Muscle of arm (tissue), 14 donors: Measurements from ENCODE around the gene UBE2D4. TPM values are rescaled to one million over a fixed set of nuclear protein-coding genes. Genes with fewer than 3 reads are reported as not detected.
"Not testable (repeated sequence)": the region's sequence is repeated elsewhere in the genome, so short reads cannot be mapped to it uniquely, and the experiment has no call there.

Experiments used
- DNase-seq: peaks from one replicate; pipeline ENCODE4 v3.0.0-alpha.2; 2013
- long read RNA-seq, 11 donors: transcript quantifications; one replicate each; lab custom pipeline, GENCODE V29; 2026
- polyA plus RNA-seq, 12 donors: library from polyadenylated mRNA; unstranded; fragments of 120-200 nt; gene quantifications; one replicate each; pipeline ENCODE4 v1.2.1, GENCODE V29; 2013; ENCODE audit not compliant: insufficient read length in 12 of 12

Gene UBE2D4
- 10 to 100 TPM in 11 of 12 donors, not detected in 1; 10.9 to 22.6 (median 21.0) TPM for polyA plus RNA-seq
- long read RNA-seq, donor 1, partial matches to known transcripts, result 0 of 6 reads
- long read RNA-seq, donor 1, other reads (novel, unspliced or antisense), result 0 of 6 reads
- long read RNA-seq, donor 2, transcript UBE2D4-201 (7 exons, 3,974 nt), result major isoform, 6 of 7 reads
- long read RNA-seq, donor 2, partial matches to known transcripts, result 0 of 7 reads
- long read RNA-seq, donor 2, other reads (novel, unspliced or antisense), result 0 of 7 reads
- long read RNA-seq, donor 3, result 0 reads
- long read RNA-seq, donor 4, partial matches to known transcripts, result 0 of 3 reads
- long read RNA-seq, donor 4, other reads (novel, unspliced or antisense), result 0 of 3 reads
- long read RNA-seq, donor 5, transcript UBE2D4-201 (7 exons, 3,974 nt), result major isoform, 9 of 13 reads
- long read RNA-seq, donor 5, partial matches to known transcripts, result 0 of 13 reads
- long read RNA-seq, donor 5, other reads (novel, unspliced or antisense), result 0 of 13 reads
- long read RNA-seq, donor 6, partial matches to known transcripts, result 0 of 5 reads
- long read RNA-seq, donor 6, other reads (novel, unspliced or antisense), result 0 of 5 reads
- long read RNA-seq, donor 7, transcript UBE2D4-201 (7 exons, 3,974 nt), result major isoform, 7 of 7 reads
- long read RNA-seq, donor 7, partial matches to known transcripts, result 0 of 7 reads
- long read RNA-seq, donor 7, other reads (novel, unspliced or antisense), result 0 of 7 reads
- long read RNA-seq, donor 8, transcript UBE2D4-201 (7 exons, 3,974 nt), result major isoform, 8 of 11 reads
- long read RNA-seq, donor 8, partial matches to known transcripts, result 0 of 11 reads
- long read RNA-seq, donor 8, other reads (novel, unspliced or antisense), result 0 of 11 reads
- long read RNA-seq, donor 9, partial matches to known transcripts, result 0 of 3 reads
- long read RNA-seq, donor 9, other reads (novel, unspliced or antisense), result 0 of 3 reads
- long read RNA-seq, donor 10, transcript UBE2D4-201 (7 exons, 3,974 nt), result major isoform, 7 of 12 reads
- long read RNA-seq, donor 10, partial matches to known transcripts, result 0 of 12 reads
- long read RNA-seq, donor 10, other reads (novel, unspliced or antisense), result 0 of 12 reads
- long read RNA-seq, donor 11, partial matches to known transcripts, result 0 of 6 reads
- long read RNA-seq, donor 11, other reads (novel, unspliced or antisense), result 0 of 6 reads

DNA sequence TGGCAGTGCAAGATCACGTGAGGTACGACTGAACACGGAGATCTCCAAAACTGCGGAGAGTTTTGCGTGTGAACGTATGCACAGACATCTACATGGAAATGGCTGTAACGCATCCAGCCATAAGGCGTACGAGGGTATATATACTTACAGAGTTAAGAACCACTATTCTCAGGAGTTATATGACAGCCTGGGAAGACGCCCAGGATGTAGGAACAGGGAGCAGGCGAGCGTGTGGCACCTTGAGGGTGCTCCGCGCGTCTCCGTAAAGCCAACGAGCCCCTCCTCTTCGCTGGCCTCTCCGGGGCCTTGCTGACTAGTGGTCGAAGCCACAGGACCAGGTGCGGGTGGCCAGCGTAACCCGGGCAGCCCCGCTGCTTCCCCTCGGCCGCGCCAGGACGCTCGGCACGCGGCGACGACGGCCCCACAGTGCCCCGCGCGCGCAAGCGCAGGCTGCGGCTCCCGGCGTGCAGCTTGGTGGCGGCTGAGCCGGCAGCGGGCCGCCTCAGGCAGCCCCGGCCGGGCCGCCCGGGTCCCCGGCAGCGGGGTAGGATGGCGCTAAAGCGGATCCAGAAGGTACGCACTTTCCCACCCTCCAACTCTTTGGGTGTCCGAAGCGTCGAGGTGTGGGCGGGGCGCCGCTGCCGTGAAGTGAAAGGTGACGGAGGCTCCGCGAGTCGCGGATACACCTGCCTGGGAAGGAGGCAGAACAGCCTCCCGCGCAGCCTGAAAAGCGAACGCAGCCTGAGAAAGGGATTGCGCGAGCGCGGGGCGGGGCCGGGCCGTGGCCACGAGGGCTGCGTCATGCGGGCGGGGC is at the start of gene UBE2D4:
TSS of gene UBE2D4 (plus strand) at position 453 of the 814 bp plus-strand sequence. CDS start at position 550, 97 bp downstream.
- peak; percentile 69 for DNase-seq

GRCh38 chr7:43876976-43877745 is 49.1 kb upstream of the UBE2D4 start:
- no peak for DNase-seq

DNA sequence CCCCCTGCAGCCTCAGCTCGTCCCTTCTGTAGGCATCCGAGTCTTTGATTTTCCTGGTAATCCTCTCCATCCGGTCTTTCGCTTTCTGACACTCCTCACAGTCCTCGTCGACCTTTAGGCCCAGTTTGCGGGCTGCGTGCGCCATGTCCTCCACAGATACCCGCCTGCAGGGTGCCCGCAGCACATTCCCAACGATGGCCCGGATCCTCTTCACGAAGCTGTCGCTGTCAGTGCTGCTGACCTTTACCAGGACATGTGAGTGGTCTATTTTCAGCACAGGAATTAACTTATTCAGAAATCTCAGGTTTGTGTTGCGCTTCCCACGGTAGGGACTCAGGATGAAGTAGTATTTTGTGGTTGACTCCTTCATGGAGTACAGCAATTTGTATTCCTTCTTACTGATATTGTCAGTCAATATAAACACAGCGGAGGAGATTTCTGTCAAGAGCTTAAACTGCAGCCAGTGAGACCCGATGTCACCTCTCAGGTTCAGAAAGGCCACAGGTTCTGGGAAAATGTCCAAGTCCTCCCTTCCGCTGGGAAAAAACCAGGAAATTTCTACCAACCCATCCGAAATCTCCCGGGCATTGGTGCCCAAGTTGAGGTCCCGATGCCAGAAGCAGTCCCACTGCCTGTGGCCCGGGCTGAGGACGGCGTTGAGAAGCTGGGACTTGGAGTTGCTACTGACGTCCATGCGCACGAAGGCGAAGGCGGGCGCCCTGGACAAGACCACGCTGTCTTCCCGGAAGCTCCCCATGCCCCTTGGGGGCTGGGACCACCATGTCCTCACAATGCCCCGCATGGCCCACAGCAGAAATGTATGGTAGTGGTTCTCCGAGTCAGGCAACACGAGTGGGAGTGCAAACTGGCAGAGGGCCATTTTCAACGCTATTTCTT is 48.0 kb upstream of the UBE2D4 start:
- DNase-seq, result no peak

DNA sequence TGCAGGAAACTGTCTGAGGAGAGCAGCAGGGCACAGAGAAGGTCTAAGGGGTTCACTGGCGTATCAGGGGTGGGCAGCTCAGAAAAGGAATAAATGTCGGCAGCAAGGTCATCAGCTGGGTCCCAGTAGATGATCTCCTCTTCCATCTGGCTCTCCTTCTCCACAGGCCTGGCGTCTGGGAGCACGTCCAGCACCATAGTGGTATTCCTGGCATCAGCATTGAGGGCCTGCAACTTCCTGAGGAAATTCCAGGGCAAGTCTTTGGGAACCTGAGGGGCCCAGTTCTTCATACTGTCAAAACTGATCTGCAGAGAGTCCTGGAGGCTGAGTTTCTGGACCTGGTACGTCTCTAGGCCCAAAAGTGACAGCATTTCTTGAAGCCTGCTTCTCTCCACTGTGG is 47.4 kb upstream of the UBE2D4 start:
- DNase-seq, result no peak

GRCh38 chr7:43879477-43879876 is 46.8 kb upstream of the UBE2D4 start:
- no peak for DNase-seq

DNA sequence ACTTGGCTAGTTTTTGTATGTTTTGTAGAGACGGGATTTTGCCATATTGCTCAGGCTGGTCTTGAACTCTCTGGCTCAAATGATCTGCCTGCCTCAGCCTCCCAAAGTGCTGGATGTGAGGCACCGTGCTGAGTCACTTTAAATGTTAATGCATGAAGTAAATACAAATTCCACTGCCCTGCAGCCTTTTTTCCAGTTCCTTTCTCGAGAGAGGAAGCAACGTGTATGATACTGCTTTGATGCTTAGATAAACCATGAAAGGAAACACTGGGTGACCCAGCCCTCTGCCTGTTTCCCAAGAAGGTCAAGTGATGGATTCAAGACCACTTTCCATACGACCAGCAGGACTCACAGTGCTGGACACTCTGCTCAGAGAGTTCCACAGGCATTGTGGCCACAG is 45.6 kb upstream of the UBE2D4 start:
- DNase-seq, result no peak

GRCh38 chr7:43884209-43884608 is 42.0 kb upstream of the UBE2D4 start:
- DNase-seq, result no peak

DNA sequence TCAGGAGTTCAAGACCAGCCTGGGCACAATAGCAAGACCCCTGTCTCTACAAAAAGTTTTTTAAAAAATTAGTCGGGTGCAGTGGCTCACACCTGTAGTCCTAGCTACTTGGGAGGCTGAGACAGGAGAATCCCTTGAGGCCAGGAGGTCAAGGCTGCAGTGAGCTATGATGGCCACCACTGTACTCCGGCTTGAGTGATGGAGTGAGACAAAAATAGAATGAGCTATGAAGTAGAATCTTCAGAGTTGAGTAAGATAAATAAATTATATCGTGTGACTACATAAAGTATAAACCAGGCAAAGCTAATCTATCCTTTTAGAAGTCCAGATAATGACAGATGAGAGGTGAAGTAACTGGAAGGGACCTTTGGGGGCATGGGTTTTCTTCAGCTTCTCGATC is 41.6 kb upstream of the UBE2D4 start:
- DNase-seq, result no peak

- DNase-seq, result no peak
Observed at GRCh38 chr7:43888993-43889945, 37.0 kb upstream of the UBE2D4 start.

GRCh38 chr7:43890468-43890867 is 35.8 kb upstream of the UBE2D4 start:
- DNase-seq, result no peak

DNA sequence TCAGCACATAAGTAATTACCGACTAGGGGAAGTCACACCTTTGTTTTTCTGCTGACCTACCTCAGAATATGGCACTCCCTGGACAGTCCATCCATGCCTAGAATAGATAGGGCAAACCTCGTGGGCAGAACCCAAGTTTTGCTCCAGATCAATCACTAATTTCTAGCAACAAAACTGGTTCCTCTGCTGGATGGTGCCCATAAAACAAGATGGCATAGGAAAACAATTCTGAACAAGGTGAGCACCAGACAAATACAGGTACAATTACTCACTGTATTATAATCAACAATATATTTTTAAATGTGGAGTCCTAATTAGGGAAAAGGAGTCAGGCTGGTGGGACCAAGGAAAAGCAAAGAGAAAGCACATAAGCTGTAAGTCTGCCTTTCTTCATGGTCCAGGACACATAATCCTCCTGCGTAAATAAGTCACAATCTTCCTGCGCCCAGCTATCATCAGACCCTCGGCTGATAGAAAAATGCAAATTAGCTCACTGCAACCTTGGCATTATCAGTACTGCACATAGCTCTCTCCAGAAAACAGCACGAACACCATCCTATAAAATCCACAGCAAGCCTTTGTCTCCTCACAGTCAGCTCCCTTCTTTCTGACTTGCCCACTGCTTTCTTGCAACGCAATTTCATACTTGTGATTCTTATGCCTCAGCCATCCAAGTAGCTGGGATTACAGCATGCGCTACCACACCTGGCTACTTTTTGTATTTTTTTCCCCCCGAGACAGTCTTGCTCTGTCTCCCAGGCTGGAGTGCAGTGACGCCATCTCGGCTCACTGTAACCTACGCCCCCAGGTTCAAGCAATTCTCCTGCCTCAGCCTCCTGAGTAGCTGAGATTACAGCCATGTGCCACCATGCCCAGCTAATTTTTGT is 34.9 kb upstream of the UBE2D4 start:
- no peak for DNase-seq

GRCh38 chr7:43895847-43896415 is 30.3 kb upstream of the UBE2D4 start:
- no peak for DNase-seq

DNA sequence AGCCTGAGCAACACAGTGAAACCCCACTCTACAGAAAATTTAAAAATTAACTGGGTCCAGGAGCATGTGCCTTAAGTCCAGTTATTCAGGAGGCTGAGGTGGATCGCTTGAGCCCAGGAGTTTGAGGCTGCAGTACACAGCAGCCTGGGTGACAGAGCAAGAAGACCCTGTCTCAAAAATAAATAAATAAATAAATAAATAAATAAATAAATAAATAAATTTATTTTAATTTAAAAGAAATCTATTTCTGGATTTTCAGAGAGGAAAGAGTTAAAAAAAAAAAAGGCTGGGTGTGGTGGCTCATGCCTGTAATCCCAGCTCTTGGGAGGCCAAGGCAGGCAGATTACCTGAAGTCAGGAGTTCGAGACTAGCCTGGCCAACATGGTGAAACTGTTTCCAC is 27.7 kb upstream of the UBE2D4 start:
- not testable (repeated sequence) for DNase-seq

DNA sequence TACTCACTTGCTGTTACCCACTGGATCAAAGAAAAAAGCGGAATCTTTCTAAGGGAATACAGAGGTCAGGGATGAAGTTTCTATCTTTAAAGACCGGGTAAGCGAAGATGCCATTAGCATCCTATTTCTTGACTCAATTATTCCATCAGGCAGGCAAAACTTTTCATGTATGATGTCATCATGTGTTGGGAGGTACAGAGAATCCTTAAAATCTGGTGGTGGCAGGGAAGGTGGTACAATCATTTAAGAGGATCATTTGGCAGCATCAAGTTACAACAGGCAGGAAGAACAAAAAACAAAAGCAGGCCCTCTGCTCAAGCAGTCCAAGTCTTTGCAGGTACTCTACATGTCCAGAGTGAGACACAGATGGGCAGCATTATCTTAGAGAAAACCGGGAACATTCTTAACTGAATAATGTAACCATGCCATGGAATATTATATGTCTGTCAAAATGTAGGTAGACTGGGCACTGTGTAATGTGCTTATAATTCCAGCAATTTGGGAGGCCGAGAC is 23.6 kb upstream of the UBE2D4 start:
- no peak for DNase-seq

DNA sequence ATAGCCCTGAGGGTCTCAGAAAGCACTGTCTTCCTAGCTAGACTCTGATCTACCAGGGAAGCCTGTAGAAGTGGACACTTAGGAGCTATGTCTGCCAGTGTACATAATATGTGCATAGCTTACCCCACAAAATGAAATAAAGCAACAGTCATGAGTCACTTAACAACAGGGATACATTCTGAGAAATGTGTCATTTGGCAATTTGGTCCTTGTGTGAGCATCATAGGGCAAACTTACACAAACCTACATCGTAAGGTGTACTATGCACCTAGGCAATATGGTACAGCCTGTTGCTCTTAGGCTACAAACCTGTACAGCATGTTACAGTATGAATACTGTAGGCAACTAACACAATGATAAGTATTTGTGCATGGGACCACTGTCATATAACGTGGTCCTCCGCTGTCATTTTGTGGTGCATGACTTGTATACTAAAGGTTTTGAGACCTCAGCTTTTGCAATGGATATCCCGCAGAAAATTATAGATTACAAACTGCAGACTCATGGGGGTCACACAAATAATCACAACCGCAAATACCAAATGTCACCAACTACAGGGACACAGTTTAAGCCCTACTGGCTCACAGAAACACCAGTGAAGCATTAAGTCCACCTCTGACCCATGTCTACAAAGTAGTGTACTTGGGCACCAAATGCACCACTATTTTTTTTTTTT is 21.6 kb upstream of the UBE2D4 start:
- DNase-seq, result no peak
